Uterus (tissue), 4 donors: Measurements from ENCODE around the gene ZNF830. TPM values are rescaled to one million over a fixed set of nuclear protein-coding genes. Genes with fewer than 3 reads are reported as not detected.
"Not testable (repeated sequence)": the region's sequence is repeated elsewhere in the genome, so short reads cannot be mapped to it uniquely, and the experiment has no call there.

ENCODE experiments used
- DNase-seq, 2 donors: peaks; one replicate each; pipeline ENCODE4 v3.0.0-alpha.2; 2019 to 2020
- H3K27ac ChIP-seq, 2 donors: fragments of 200-600 bp; sonication (generic); 1 replicate in 1 of 2; 2 replicates in 1 of 2; pipeline ENCODE4 v1.5.1; 2016 to 2018
- H3K27me3 ChIP-seq, 2 donors: fragments of 200-600 bp; sonication (generic); one replicate each; pipeline ENCODE4 v1.5.1; 2018 to 2019; ENCODE audit warnings: control low read depth in 1 of 2
- H3K36me3 ChIP-seq, 2 donors: fragments of 200-600 bp; sonication (generic); one replicate each; pipeline ENCODE4 v1.5.1; 2019; ENCODE audit warnings: control low read depth in 1 of 2
- H3K4me1 ChIP-seq, 2 donors: fragments of 200-600 bp; sonication (generic); one replicate each; pipeline ENCODE4 v1.5.1; 2018 to 2019; ENCODE audit warnings: control low read depth in 1 of 2
- H3K4me3 ChIP-seq, 2 donors: fragments of 200-600 bp; sonication (generic); 1 replicate in 1 of 2; 2 replicates in 1 of 2; pipeline ENCODE4 v1.5.1; 2018 to 2019; ENCODE audit warnings: mild to moderate bottlenecking in 1 of 2
- H3K9me3 ChIP-seq, 2 donors: fragments of 200-600 bp; sonication (generic); one replicate each; pipeline ENCODE4 v1.5.1; 2019; ENCODE audit warnings: control low read depth in 1 of 2
- CTCF ChIP-seq, 4 experiments: fragments of 200-600 bp in 2 of 4; fragments of 450-650 bp in 2 of 4; sonication (generic) in 2 of 4; IDR thresholded peaks; one replicate each; pipeline ENCODE4 v1.5.1; 2016 to 2019; ENCODE audit warnings: antibody characterized with exemption in 4 of 4, mild to moderate bottlenecking in 2 of 4, moderate library complexity in 1 of 4
- POLR2A ChIP-seq, 2 donors: fragments of 450-650 bp; IDR thresholded peaks; one replicate each; pipeline ENCODE4 v1.6.1; 2016; ENCODE audit warnings: antibody characterized with exemption in 2 of 2, mild to moderate bottlenecking in 1 of 2, moderate library complexity in 1 of 2
- intact Hi-C: fragments of 100-400 bp; cut with DNase I; formaldehyde crosslinking; loops from one replicate; pipeline ENCODE4 v1.15.1; 2023; ENCODE audit warnings: low total_unique reads
- total RNA-seq, 4 donors: library from RNA; depleted of rRNA in 3 of 4; stranded (reverse); fragments of >200 nt in 3 of 4; gene quantifications; one replicate each; pipeline versions ENCODE4 v1.1.0 to v1.2.4, GENCODE V29; 2014 to 2023
- donor health status: DM: yes; HTN: yes; CAD: no.

ZNF830 gene
- total RNA-seq, 4 donors from 2014 or later, result 1.5 to 19.5 (median 16.1) TPM

DNA sequence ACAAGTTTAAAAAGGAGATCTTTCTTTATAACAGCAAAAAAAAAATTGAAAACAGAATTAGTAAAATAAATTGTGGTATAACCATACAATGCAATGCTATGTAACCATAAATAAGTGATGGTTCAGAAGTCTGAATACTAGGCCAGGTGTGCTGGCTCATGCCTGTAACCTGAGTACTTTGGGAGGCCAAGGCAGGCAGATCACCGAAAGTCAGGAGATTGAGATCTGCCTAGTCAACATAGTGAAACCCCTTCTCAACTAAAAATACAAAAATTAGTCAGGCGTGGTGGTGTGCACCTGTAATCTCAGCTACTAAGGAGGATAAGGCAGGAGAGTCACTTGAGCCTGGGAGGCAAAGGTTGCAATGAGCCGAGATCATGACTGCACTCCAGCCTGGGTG, 34.7 kb upstream of the ZNF830 start:
- no peaks in the 10 kb centered on the region for H3K27me3 ChIP-seq
- no peaks in the 10 kb centered on the region for H3K36me3 ChIP-seq
- intact Hi-C loops, result no loop called here
- no peak overlapping the region for H3K27ac ChIP-seq
- no peaks in the 10 kb centered on the region for H3K9me3 ChIP-seq
- TF ChIP-seq POLR2A (IDR thresholded peaks at IDR 0.05) (no peak), CTCF (IDR thresholded peaks at IDR 0.05) (no peak)
- no peaks in the 10 kb centered on the region for H3K4me1 ChIP-seq
- no peak overlapping the region for H3K4me3 ChIP-seq
- no peak for DNase-seq

DNA sequence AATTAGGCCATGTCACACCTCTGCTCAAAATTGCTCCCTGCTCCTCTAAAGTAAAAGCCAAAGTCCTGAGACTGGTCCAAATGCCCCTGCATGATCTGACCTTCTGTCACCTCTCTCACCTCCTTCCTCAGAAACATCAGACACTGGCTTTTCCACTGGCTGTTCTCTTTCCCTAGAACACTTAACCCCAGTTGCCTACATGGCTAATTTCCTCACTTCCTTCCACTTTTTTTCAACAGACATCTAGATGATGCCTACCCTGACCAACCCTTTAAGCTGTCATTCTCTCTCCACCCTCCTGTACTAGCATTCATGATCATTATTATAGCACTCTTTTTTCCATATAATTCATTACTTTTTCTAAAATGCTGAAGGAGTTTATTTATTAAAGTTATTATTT, 31.1 kb upstream of the ZNF830 start:
- intact Hi-C loops, result no loop called here
- no peak for TF ChIP-seq POLR2A (IDR thresholded peaks at IDR 0.05)
- no peak for TF ChIP-seq CTCF (IDR thresholded peaks at IDR 0.05)
- Histone ChIP-seq H3K36me3 (no peaks in the 10 kb centered on the region), H3K9me3 (no peaks in the 10 kb centered on the region), H3K4me3 (no peak overlapping the region), H3K4me1 (no peaks in the 10 kb centered on the region), H3K27me3 (no peaks in the 10 kb centered on the region), H3K27ac (no peak overlapping the region)
- no peak for DNase-seq

- H3K36me3 ChIP-seq, H3K4me1 ChIP-seq, H3K9me3 ChIP-seq, H3K27ac ChIP-seq, DNase-seq, H3K27me3 ChIP-seq, H3K4me3 ChIP-seq, intact Hi-C loops: not testable (repeated sequence)
Measured at GRCh38 chr17:34950780-34951179, 10.6 kb upstream of the ZNF830 start.

DNA sequence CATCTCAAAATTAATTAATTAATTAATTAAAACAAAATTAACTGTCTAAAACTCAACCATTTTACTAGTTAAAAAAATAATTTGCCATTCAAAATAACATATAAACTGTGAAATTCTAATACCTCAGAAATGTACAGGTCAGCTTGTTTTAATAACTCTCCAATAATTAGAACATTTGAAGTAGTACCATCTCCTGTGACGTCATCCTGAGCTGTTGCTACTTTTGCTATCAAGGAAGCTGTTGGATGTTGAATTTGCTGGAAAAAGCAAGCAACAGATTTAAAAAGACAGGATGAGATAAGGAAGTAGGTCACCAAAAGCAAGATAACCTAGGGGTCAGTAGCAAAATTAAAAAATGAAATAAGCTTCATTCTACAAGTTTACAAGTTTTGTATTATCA, 2.9 kb upstream of the ZNF830 start:
- no peak for DNase-seq
- H3K36me3 ChIP-seq, result no peaks in the 10 kb centered on the region
- no peak for TF ChIP-seq CTCF (IDR thresholded peaks at IDR 0.05)
- no peak for TF ChIP-seq POLR2A (IDR thresholded peaks at IDR 0.05)
- H3K4me1 ChIP-seq, result peaks cover 5 to 8% of the 10 kb centered on the region in 2 donors
- H3K9me3 ChIP-seq, result no peaks in the 10 kb centered on the region
- H3K27me3 ChIP-seq, result no peaks in the 10 kb centered on the region
- H3K4me3 ChIP-seq, result no peak overlapping the region
- no peak overlapping the region for H3K27ac ChIP-seq
- intact Hi-C loops, result no loop called here

GRCh38 chr17:34974179-34974578, 12.8 kb downstream of the ZNF830 start:
- no peaks in the 10 kb centered on the region for H3K27me3 ChIP-seq
- H3K4me1 ChIP-seq, result no peaks in the 10 kb centered on the region
- DNase-seq, result no peak
- H3K4me3 ChIP-seq, result no peak overlapping the region
- H3K36me3 ChIP-seq, result no peaks in the 10 kb centered on the region
- TF ChIP-seq POLR2A (IDR thresholded peaks at IDR 0.05) (no peak), CTCF (IDR thresholded peaks at IDR 0.05) (no peak)
- H3K27ac ChIP-seq, result no peak overlapping the region
- intact Hi-C loops, result no loop called here
- H3K9me3 ChIP-seq, result no peaks in the 10 kb centered on the region
